Activated CD8-positive, alpha-beta memory T cell treated with anti-CD3 and anti-CD28 coated beads, Interleukin-2, amount 50 U/mL, for 1 hour (primary cell): ENCODE results near the gene ZNF860.

ENCODE experiments used
- DNase-seq: peaks from one replicate; pipeline ENCODE4 v3.0.0-alpha.2; 2020; ENCODE audit errors: extremely low read depth

The ZNF860 gene

GRCh38 chr3:31981206-31982181 lies at the start of gene ZNF860, which contains the start of gene OSBPL10:
ZNF860 (plus strand) TSS chr3:31981750; CDS start chr3:31989080, 7,330 bp downstream.
OSBPL10 (minus strand) TSS chr3:31981262; CDS start chr3:31981179, 83 bp downstream.
- no peak for DNase-seq

- no peak for DNase-seq
These were observed 48.6 kb upstream of the ZNF860 start for GRCh38 chr3:31932990-31933389.

GRCh38 chr3:31934018-31934417 lies 47.5 kb upstream of the ZNF860 start:
- no peak for DNase-seq

- DNase-seq, result no peak
These were observed 46.7 kb upstream of the ZNF860 start for GRCh38 chr3:31934866-31935265.

GRCh38 chr3:31936420-31937060 lies 45.0 kb upstream of the ZNF860 start:
- DNase-seq, result no peak

GRCh38 chr3:31937225-31937624 lies 44.3 kb upstream of the ZNF860 start:
- no peak for DNase-seq

- no peak for DNase-seq
These were observed 39.1 kb upstream of the ZNF860 start for GRCh38 chr3:31942446-31942845.

- no peak for DNase-seq
These were observed 38.5 kb upstream of the ZNF860 start for GRCh38 chr3:31943041-31943440.

- no peak for DNase-seq
These were observed 35.9 kb upstream of the ZNF860 start for GRCh38 chr3:31945738-31946052.

GRCh38 chr3:31946484-31947081 lies 35.0 kb upstream of the ZNF860 start:
- DNase-seq, result no peak

GRCh38 chr3:31947162-31947561 lies 34.4 kb upstream of the ZNF860 start:
- no peak for DNase-seq

- no peak for DNase-seq
These were observed 33.9 kb upstream of the ZNF860 start for GRCh38 chr3:31947671-31948091.

GRCh38 chr3:31948280-31948679 lies 33.3 kb upstream of the ZNF860 start:
- DNase-seq, result no peak

GRCh38 chr3:31952205-31952604 lies 29.3 kb upstream of the ZNF860 start:
- DNase-seq, result no peak

- no peak for DNase-seq
These were observed 28.5 kb upstream of the ZNF860 start for GRCh38 chr3:31953091-31953490.

- no peak for DNase-seq
These were observed 27.9 kb upstream of the ZNF860 start for GRCh38 chr3:31953636-31954035.

- DNase-seq, result no peak
These were observed 26.0 kb upstream of the ZNF860 start for GRCh38 chr3:31955581-31955980.

GRCh38 chr3:31957106-31957505 lies 24.4 kb upstream of the ZNF860 start:
- DNase-seq, result no peak

- DNase-seq, result no peak
These were observed 22.8 kb upstream of the ZNF860 start for GRCh38 chr3:31958701-31959152.

- DNase-seq, result no peak
These were observed 22.3 kb upstream of the ZNF860 start for GRCh38 chr3:31959251-31959650.

- no peak for DNase-seq
These were observed 21.4 kb upstream of the ZNF860 start for GRCh38 chr3:31959951-31960792.
